HepG2 (cell line): ENCODE results near the gene ZCCHC10. TPM values are rescaled to one million over a fixed set of nuclear protein-coding genes. Genes with fewer than 3 reads are reported as not detected.

Experiments
- CEBPG ChIP-seq: IDR thresholded peaks from 2 replicates; pipeline ENCODE4 v1.6.1; 2016
- CERS6 ChIP-seq: sonication (generic); formaldehyde crosslinking; IDR thresholded peaks from 2 replicates; pipeline ENCODE4 v1.5.0; 2020; ENCODE audit warnings: missing genetic modification reagents
- FOXO1 ChIP-seq: sonication (generic); formaldehyde crosslinking; IDR thresholded peaks from 2 replicates; pipeline ENCODE4 v1.4.0; 2020; ENCODE audit warnings: missing genetic modification reagents
- GATAD1 ChIP-seq: IDR thresholded peaks from 2 replicates; pipeline ENCODE4 v1.6.1; 2016; ENCODE audit warnings: missing genetic modification reagents, missing compliant biosample characterization
- HCFC1 ChIP-seq: fragments of 150-350 bp; IDR thresholded peaks from 2 replicates; pipeline ENCODE4 v1.6.1; 2014; ENCODE audit warnings: low read depth, low read length
- HINFP ChIP-seq: sonication (generic); formaldehyde crosslinking; IDR thresholded peaks from 2 replicates; pipeline ENCODE4 v1.4.0; 2020; ENCODE audit warnings: low read depth, mild to moderate bottlenecking, missing genetic modification reagents
- LBX2 ChIP-seq: sonication (generic); formaldehyde crosslinking; IDR thresholded peaks from 2 replicates; pipeline ENCODE4 v1.5.0; 2020; ENCODE audit warnings: missing genetic modification reagents, mild to moderate bottlenecking, borderline replicate concordance
- MIXL1 ChIP-seq: IDR thresholded peaks from 2 replicates; pipeline ENCODE4 v1.6.1; 2016
- REL ChIP-seq: sonication (generic); formaldehyde crosslinking; conservative IDR thresholded peaks from 2 replicates; pipeline ENCODE4 v1.8.0; 2022; ENCODE audit warnings: mild to moderate bottlenecking, missing genetic modification reagents, moderate library complexity
- RXRB ChIP-seq: IDR thresholded peaks from 2 replicates; pipeline ENCODE4 v1.6.1; 2016; ENCODE audit warnings: borderline replicate concordance, missing genetic modification reagents, missing compliant biosample characterization
- SMARCE1 ChIP-seq: fragments of 450-650 bp; IDR thresholded peaks from 2 replicates; pipeline ENCODE4 v1.6.1; 2017; ENCODE audit warnings: borderline replicate concordance
- SMYD3 ChIP-seq: sonication (generic); formaldehyde crosslinking; IDR thresholded peaks from 2 replicates; pipeline ENCODE4 v1.8.1; 2023; ENCODE audit warnings: mild to moderate bottlenecking, missing genetic modification reagents
- ZNF235 ChIP-seq: sonication (generic); formaldehyde crosslinking; IDR thresholded peaks from 2 replicates; pipeline ENCODE4 v1.8.1; 2023; ENCODE audit warnings: mild to moderate bottlenecking, missing genetic modification reagents, borderline replicate concordance
- ZNF318 ChIP-seq: sonication (generic); formaldehyde crosslinking; IDR thresholded peaks from 2 replicates; pipeline ENCODE4 v1.4.0; 2020; ENCODE audit warnings: mild to moderate bottlenecking, missing genetic modification reagents
- polyA plus RNA-seq, 8 experiments: library from polyadenylated mRNA; depleted of rRNA in 3 of 8; stranded (reverse) in 7 of 8; unstranded in 1 of 8; fragments of >200 nt; fragmentation: Illumina TruSeq in 4 of 8; extraction: Trizol in 4 of 8; gene quantifications; 2 replicates each; pipeline versions ENCODE4 v1.2.1 to v1.2.3, GENCODE V29; 2011 to 2016; ENCODE audit warnings: low read depth in 4 of 8, missing spikeins in 1 of 8, mixed read lengths in 1 of 8; ENCODE audit not compliant: insufficient read depth in 1 of 8
- total RNA-seq, 5 experiments: library from RNA; depleted of rRNA; stranded (reverse); fragments of >200 nt; fragmentation: Illumina TruSeq; extraction: Trizol; gene quantifications; 2 replicates each; pipeline ENCODE4 v1.2.3, GENCODE V29; 2016; ENCODE audit warnings: low read depth in 1 of 5
- TF ChIP-seq, protein P1 (sequence below), 2 experiments: sonication (generic) in 1 of 2; formaldehyde crosslinking in 1 of 2; IDR thresholded peaks; 2 replicates each; pipeline versions ENCODE4 v1.4.0 to v1.6.1; 2016 to 2020; ENCODE audit warnings: borderline replicate concordance in 1 of 2, low read depth in 1 of 2, mild to moderate bottlenecking in 1 of 2, missing genetic modification reagents in 1 of 2

ZCCHC10 gene
- total and polyA plus RNA-seq, 2 of the 13 experiments (the other 11 are each of a cell fraction or from before 2014, with no cell fraction given), result 40.7 to 48.2 TPM

GRCh38 chr5:133049726-133050048, 23.3 kb upstream of the ZCCHC10 start (continued):
- TF ChIP-seq HINFP (CRISPR knock-in tag), result no peak
- peak; percentile 48; the same call in 1 of the 2 replicates for TF ChIP-seq GATAD1
- TF ChIP-seq REL (CRISPR knock-in tag), result no peak
- TF ChIP-seq ZNF318 (CRISPR knock-in tag), result no peak
- TF ChIP-seq CERS6 (CRISPR knock-in tag), result no peak
- TF ChIP-seq, protein P1, sequence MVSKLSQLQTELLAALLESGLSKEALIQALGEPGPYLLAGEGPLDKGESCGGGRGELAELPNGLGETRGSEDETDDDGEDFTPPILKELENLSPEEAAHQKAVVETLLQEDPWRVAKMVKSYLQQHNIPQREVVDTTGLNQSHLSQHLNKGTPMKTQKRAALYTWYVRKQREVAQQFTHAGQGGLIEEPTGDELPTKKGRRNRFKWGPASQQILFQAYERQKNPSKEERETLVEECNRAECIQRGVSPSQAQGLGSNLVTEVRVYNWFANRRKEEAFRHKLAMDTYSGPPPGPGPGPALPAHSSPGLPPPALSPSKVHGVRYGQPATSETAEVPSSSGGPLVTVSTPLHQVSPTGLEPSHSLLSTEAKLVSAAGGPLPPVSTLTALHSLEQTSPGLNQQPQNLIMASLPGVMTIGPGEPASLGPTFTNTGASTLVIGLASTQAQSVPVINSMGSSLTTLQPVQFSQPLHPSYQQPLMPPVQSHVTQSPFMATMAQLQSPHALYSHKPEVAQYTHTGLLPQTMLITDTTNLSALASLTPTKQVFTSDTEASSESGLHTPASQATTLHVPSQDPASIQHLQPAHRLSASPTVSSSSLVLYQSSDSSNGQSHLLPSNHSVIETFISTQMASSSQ (IDR thresholded peaks at IDR 0.05; ENCODE audit: low read depth), result peak; percentile 39; the same call in 1 of the 2 replicates
- TF ChIP-seq, protein P1 (CRISPR knock-in tag; IDR thresholded peaks at IDR 0.05; ENCODE audit: borderline replicate concordance), result 0 out of 2 replicates have a peak, but pooled peaks have one; percentile 22
- TF ChIP-seq MIXL1 (CRISPR knock-in tag), result peak; percentile 100
- no peak for TF ChIP-seq HCFC1
- no peak for TF ChIP-seq SMARCE1
- no peak for TF ChIP-seq ZNF235
- peak; percentile 90 for TF ChIP-seq RXRB (CRISPR knock-in tag)
- TF ChIP-seq LBX2 (CRISPR knock-in tag), result no peak
- TF ChIP-seq SMYD3, result 0 out of 2 replicates have a peak, but pooled peaks have one; percentile 75
- peak; percentile 95 for TF ChIP-seq FOXO1
- peak; percentile 69 for TF ChIP-seq CEBPG
